Hematopoietic multipotent progenitor cell (in vitro differentiated cells): ENCODE data around the gene AQP2. TPM values are rescaled to one million over a fixed set of nuclear protein-coding genes. Genes with fewer than 3 reads are reported as not detected.

Source experiments
- DNase-seq, 3 donors: peaks; one replicate each; pipeline ENCODE4 v3.0.0-alpha.2; 2011 to 2015; ENCODE audit warnings: low read depth in 2 of 3, low spot score in 2 of 3
- total RNA-seq: library from RNA; depleted of rRNA; stranded (reverse); fragments of >200 nt; gene quantifications from one replicate; pipeline ENCODE4 v1.2.3, GENCODE V29; 2012

AQP2 gene
- total RNA-seq, 1 donor, result under 0.01 TPM

GRCh38 chr12:49939707-49940106 is 10.8 kb upstream of the AQP2 start:
- DNase-seq, result no peak

- DNase-seq, result no peak
Observed at GRCh38 chr12:49941556-49942511, 8.7 kb upstream of the AQP2 start.

GRCh38 chr12:49942512-49942893 is 8.0 kb upstream of the AQP2 start:
- DNase-seq, result no peak

- DNase-seq, result no peak
Observed at GRCh38 chr12:49942921-49943624, 7.5 kb upstream of the AQP2 start.

- DNase-seq, result no peak
Observed at GRCh38 chr12:49943625-49943960, 6.9 kb upstream of the AQP2 start.

GRCh38 chr12:49944046-49944445 is 6.5 kb upstream of the AQP2 start:
- no peak for DNase-seq

- DNase-seq, result no peak
Observed at GRCh38 chr12:49944718-49945117, 5.8 kb upstream of the AQP2 start.

- peak; percentile 68 to 80 (median 70) for DNase-seq
Observed at GRCh38 chr12:49945394-49946080, 5.0 kb upstream of the AQP2 start.

- DNase-seq, result no peak
Observed at GRCh38 chr12:49946086-49946485, 4.5 kb upstream of the AQP2 start.

- DNase-seq, result no peak
Observed at GRCh38 chr12:49946497-49946896, 4.0 kb upstream of the AQP2 start.

- no peak for DNase-seq
Observed at GRCh38 chr12:49947593-49948226, 2.8 kb upstream of the AQP2 start.

GRCh38 chr12:49948866-49949845 is 1.4 kb upstream of the AQP2 start:
- no peak for DNase-seq

GRCh38 chr12:49949866-49950265 is 671 bp upstream of the AQP2 start:
- no peak for DNase-seq

GRCh38 chr12:49951411-49952240 is 1.1 kb downstream of the AQP2 start:
- no peak for DNase-seq

- DNase-seq, result no peak
Observed at GRCh38 chr12:49952391-49953055, 2.0 kb downstream of the AQP2 start.

- DNase-seq, result no peak
Observed at GRCh38 chr12:49953151-49953550, 2.6 kb downstream of the AQP2 start.

GRCh38 chr12:49953961-49954846 is 3.7 kb downstream of the AQP2 start:
- DNase-seq, result no peak
